HCT116 (cell line): ENCODE data around the gene WDR76. TPM values are rescaled to one million over a fixed set of nuclear protein-coding genes. Genes with fewer than 3 reads are reported as not detected.

Source experiments
- ATAC-seq: fragments of 200-7000 bp; cut with Tn5 transposase; 2 replicates; pipeline ENCODE4 v1.9.1; 2020; ENCODE audit warnings: mild to moderate bottlenecking, moderate library complexity
- BruUV-seq: library from RNA; stranded (reverse); fragments of 400-500 nt; replicated peaks from 2 replicates; lab custom pipeline; 2021; lab: Mats Ljungman, UMichigan
- CTCF ChIA-PET: fragments of 300-600 bp; sonication (Branson Sonifier 250); formaldehyde crosslinking; loops from one replicate; lab custom pipeline; 2021; ENCODE audit warnings: antibody characterized with exemption; lab: Charles Lee
- POLR2A ChIA-PET: fragments of 300-600, 350-600 bp; sonication (Branson Sonifier 250); formaldehyde crosslinking; loops from one replicate; lab custom pipeline; 2021; ENCODE audit warnings: antibody characterized with exemption; lab: Charles Lee
- RAD21 ChIA-PET, 2 experiments: fragments of 300-600 bp; sonication (Branson Sonifier 250); formaldehyde crosslinking; loops; one replicate each; lab custom pipeline; 2023; ENCODE audit warnings: low total read pairs in 2 of 2; ENCODE audit not compliant: uncharacterized antibody in 2 of 2, unreplicated experiment in 2 of 2, low non-redundant PET in 1 of 2; lab: Charles Lee
- DNase-seq: peaks from one replicate; pipeline ENCODE4 v3.0.0-alpha.2; 2010; ENCODE audit warnings: low read depth, low spot score
- H2AFZ ChIP-seq: fragments of 200-600 bp; shearing (Covaris generic), sonication (generic); 2 replicates; pipeline ENCODE4 v1.6.1; 2017; ENCODE audit warnings: low read depth, mixed run types, mixed read lengths, antibody characterized with exemption, low read length; ENCODE audit not compliant: poor library complexity, severe bottlenecking
- H3K27ac ChIP-seq: 2 replicates; pipeline ENCODE4 v1.5.1; 2012; ENCODE audit warnings: low read depth, low read length
- H3K27me3 ChIP-seq: fragments of 200-600 bp; sonication (generic); 2 replicates; pipeline ENCODE4 v1.6.1; 2016; ENCODE audit warnings: mixed run types, low read length, mixed read lengths; ENCODE audit not compliant: insufficient read depth
- H3K36me3 ChIP-seq, 2 experiments: fragments of 200-500 bp in 1 of 2; fragments of 200-600 bp in 1 of 2; sonication (Bioruptor generic) in 1 of 2; sonication (generic) in 1 of 2; 2 replicates each; pipeline versions ENCODE4 v1.5.1 to v1.6.1; 2014 to 2016; ENCODE audit warnings: low read length in 2 of 2, inconsistent platforms in 1 of 2, mixed read lengths in 1 of 2, mixed run types in 1 of 2; ENCODE audit not compliant: insufficient read depth in 2 of 2, control insufficient read depth in 1 of 2
- H3K4me1 ChIP-seq, 2 experiments: fragments of 200-600 bp in 1 of 2; sonication (generic) in 1 of 2; 2 replicates each; pipeline versions ENCODE4 v1.5.1 to v1.6.1; 2012 to 2017; ENCODE audit warnings: low read length in 2 of 2, inconsistent platforms in 1 of 2, mild to moderate bottlenecking in 1 of 2, mixed read lengths in 1 of 2, mixed run types in 1 of 2, moderate library complexity in 1 of 2; ENCODE audit not compliant: insufficient read depth in 2 of 2, control insufficient read depth in 1 of 2
- H3K4me2 ChIP-seq: fragments of 200-600 bp; sonication (generic); 2 replicates; pipeline ENCODE4 v1.6.1; 2017; ENCODE audit warnings: mixed run types, low read length, mixed read lengths
- H3K4me3 ChIP-seq, 2 experiments: fragments of 200-600 bp in 1 of 2; sonication (generic) in 1 of 2; replicated peaks in 1 of 2; 2 replicates each; pipeline ENCODE4 v1.5.1; 2011 to 2016; ENCODE audit warnings: low read length in 2 of 2, control low read depth in 1 of 2, low read depth in 1 of 2, mild to moderate bottlenecking in 1 of 2, mixed read lengths in 1 of 2, mixed run types in 1 of 2
- H3K79me2 ChIP-seq: fragments of 200-600 bp; sonication (generic); 2 replicates; pipeline ENCODE4 v1.6.1; 2017; ENCODE audit warnings: mild to moderate bottlenecking, mixed run types, low read length, moderate library complexity, mixed read lengths; ENCODE audit not compliant: insufficient read depth
- H3K9ac ChIP-seq: fragments of 200-600 bp; sonication (generic); 2 replicates; pipeline ENCODE4 v1.6.1; 2016; ENCODE audit warnings: low read length, mixed read lengths
- H3K9me2 ChIP-seq: fragments of 200-600 bp; sonication (generic), shearing (Covaris generic); 2 replicates; pipeline ENCODE4 v1.6.1; 2017; ENCODE audit warnings: mixed run types, mild to moderate bottlenecking, moderate library complexity; ENCODE audit not compliant: insufficient read depth
- H3K9me3 ChIP-seq, 2 experiments: fragments of 200-500 bp in 1 of 2; fragments of 200-600 bp in 1 of 2; sonication (Bioruptor generic) in 1 of 2; sonication (generic) in 1 of 2; 2 replicates each; pipeline ENCODE4 v1.6.1; 2014 to 2017; ENCODE audit warnings: low read length in 2 of 2, mixed read lengths in 2 of 2, inconsistent platforms in 1 of 2, low read depth in 1 of 2, mild to moderate bottlenecking in 1 of 2, mixed run types in 1 of 2, moderate library complexity in 1 of 2; ENCODE audit not compliant: control insufficient read depth in 1 of 2, insufficient read depth in 1 of 2
- H4K20me1 ChIP-seq: fragments of 200-600 bp; sonication (generic), shearing (Covaris generic); 2 replicates; pipeline ENCODE4 v1.6.1; 2017; ENCODE audit warnings: mixed run types, mild to moderate bottlenecking, moderate library complexity; ENCODE audit not compliant: insufficient read depth
- CEBPB ChIP-seq: IDR thresholded peaks from 2 replicates; pipeline ENCODE4 v1.6.1; 2012; ENCODE audit warnings: low read depth
- ELF1 ChIP-seq: IDR thresholded peaks from 2 replicates; pipeline ENCODE4 v1.6.1; 2012; ENCODE audit warnings: low read depth, borderline replicate concordance
- EZH2 ChIP-seq: fragments of 200-600 bp; sonication (generic); IDR thresholded peaks from 2 replicates; pipeline ENCODE4 v1.6.1; 2017; ENCODE audit warnings: antibody characterized with exemption, mixed run types
- FOSL1 ChIP-seq: IDR thresholded peaks from 2 replicates; pipeline ENCODE4 v1.6.1; 2012; ENCODE audit warnings: low read depth
- ZFX ChIP-seq: fragments of 450-650 bp; IDR thresholded peaks from 2 replicates; pipeline ENCODE4 v1.6.1; 2017
- intact Hi-C: fragments of 100-400 bp; cut with micrococcal nuclease; formaldehyde crosslinking; loops from 2 replicates; pipeline ENCODE4 v1.10.0; 2022
- total RNA-seq: library from RNA; stranded (reverse); gene quantifications from one replicate; pipeline ENCODE4 v1.2.1, GENCODE V29; 2021; ENCODE audit not compliant: unreplicated experiment

WDR76 gene
- total RNA-seq, 1 experiment from 2014 or later: 33.0 TPM

GRCh38 chr15:43792761-43793476 lies 33.9 kb upstream of the WDR76 start:
- H3K9ac ChIP-seq: peak overlapping the region; percentile 100
- ATAC-seq: no peak
- H3K9me2 ChIP-seq: no peaks in the 10 kb centered on the region
- DNase-seq: no peak
- H3K36me3 ChIP-seq: peaks cover 28 to 40% of the 10 kb centered on the region in 2 experiments
- ChIA-PET RAD21 (no interaction called here), POLR2A (interaction anchor here (2.9 kb wide), 1 partner anchor 16 kb away, joined by 8 read pairs; the partner anchor contains the start of gene ELL3), CTCF (no interaction called here)
- intact Hi-C loops: no loop called here
- no TSS peak for BruUV-seq
- peaks cover 37% of the 10 kb centered on the region for H3K79me2 ChIP-seq
- H4K20me1 ChIP-seq: no peaks in the 10 kb centered on the region
- H3K27ac ChIP-seq: peak overlapping the region; percentile 93
- peak overlapping the region; percentile 97 for H3K4me2 ChIP-seq
- no peaks in the 10 kb centered on the region for H3K9me3 ChIP-seq
- H3K4me3 ChIP-seq: peak overlapping the region; percentile 99 to 100
- H3K27me3 ChIP-seq: no peaks in the 10 kb centered on the region
- no peak overlapping the region for H2AFZ ChIP-seq
- peak; percentile 37; the same call in 1 of the 2 replicates for TF ChIP-seq ZFX
- TF ChIP-seq FOSL1: no peak
- peaks cover 13 to 17% of the 10 kb centered on the region in 2 experiments for H3K4me1 ChIP-seq

DNA sequence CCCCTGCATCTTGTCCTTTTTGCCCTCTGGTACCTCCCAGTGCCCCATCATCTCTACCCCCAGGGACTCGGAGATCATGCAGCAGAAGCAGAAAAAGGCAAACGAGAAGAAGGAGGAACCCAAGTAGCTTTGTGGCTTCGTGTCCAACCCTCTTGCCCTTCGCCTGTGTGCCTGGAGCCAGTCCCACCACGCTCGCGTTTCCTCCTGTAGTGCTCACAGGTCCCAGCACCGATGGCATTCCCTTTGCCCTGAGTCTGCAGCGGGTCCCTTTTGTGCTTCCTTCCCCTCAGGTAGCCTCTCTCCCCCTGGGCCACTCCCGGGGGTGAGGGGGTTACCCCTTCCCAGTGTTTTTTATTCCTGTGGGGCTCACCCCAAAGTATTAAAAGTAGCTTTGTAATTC lies 33.2 kb upstream of the WDR76 start:
- H3K79me2 ChIP-seq: peaks cover 37% of the 10 kb centered on the region

More for the DNA sequence above, 33.2 kb upstream of the WDR76 start:
- ChIA-PET RAD21 (no interaction called here), POLR2A (interaction anchor here (2.9 kb wide), 1 partner anchor 17 kb away, joined by 8 read pairs; the partner anchor contains the start of gene ELL3), CTCF (no interaction called here)
- DNase-seq (no peak), ATAC-seq (no peak)
- no peaks in the 10 kb centered on the region for H4K20me1 ChIP-seq
- no peaks in the 10 kb centered on the region for H3K9me3 ChIP-seq
- intact Hi-C loops: no loop called here
- H3K9me2 ChIP-seq: no peaks in the 10 kb centered on the region
- H3K27ac ChIP-seq: peak overlapping the region; percentile 93; the same call in 1 of the 2 replicates
- BruUV-seq: no TSS peak
- H3K36me3 ChIP-seq: peaks cover 30 to 40% of the 10 kb centered on the region in 2 experiments
- H3K9ac ChIP-seq: peak overlapping the region; percentile 100
- H2AFZ ChIP-seq: no peak overlapping the region
- H3K4me2 ChIP-seq: peak overlapping the region; percentile 97
- TF ChIP-seq EZH2 (no peak), CEBPB (no peak), ZFX (no peak), ELF1 (no peak)
- H3K27me3 ChIP-seq: no peaks in the 10 kb centered on the region
- H3K4me1 ChIP-seq: peaks cover 13 to 17% of the 10 kb centered on the region in 2 experiments
- peak overlapping the region; percentile 99 to 100 for H3K4me3 ChIP-seq
